ENCODE data around the gene LIF.

Gene LIF

DNA sequence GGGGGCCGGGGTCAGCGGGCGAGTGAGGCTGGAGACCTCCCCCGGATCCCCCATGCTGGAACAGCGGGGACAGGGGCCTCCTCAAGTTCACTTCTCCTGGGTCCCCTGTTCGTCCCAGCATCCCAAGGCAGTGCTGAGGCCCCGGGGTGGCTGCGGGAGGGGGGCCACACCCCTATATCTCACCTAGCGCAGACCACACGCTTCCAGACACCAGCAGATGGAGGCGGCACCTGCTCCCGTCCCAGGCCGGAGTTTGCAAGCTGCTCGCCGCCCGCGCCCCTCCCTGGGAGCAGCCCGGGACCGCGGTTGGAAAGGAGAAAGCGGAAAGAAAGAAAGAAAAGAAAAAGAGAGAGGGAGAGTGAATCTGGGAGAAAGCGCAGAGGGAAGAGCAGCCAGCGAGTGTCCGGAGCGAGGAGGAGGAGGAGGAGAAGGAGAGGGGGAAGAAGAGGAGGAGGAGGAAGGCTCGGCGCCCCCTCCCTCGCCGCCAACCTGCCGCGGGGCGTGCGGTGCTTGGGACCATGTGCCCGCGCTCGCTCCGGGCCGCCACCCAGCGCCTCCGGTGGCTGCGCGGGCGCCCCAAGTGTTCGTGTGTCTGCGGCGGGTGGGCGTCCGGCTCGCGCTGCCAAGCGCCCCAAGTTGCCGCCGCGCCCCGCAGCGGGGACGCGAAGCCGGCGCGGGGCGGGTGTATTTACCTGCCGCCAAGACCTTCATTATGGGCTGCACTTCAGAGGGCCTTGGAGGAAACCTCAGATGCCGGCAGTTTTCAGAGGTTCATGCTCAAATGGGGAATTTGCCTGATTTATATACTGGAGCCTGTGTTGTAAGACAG lies at the start of gene LIF:
TSS of gene LIF (minus strand) at position 775 of the 829 bp plus-strand sequence. CDS start at position 711, 64 bp downstream.
- DNase-seq: peak; percentile 26 to 58

GRCh38 chr22:30296324-30296723 lies 49.8 kb upstream of the LIF start:
- DNase-seq: no peak

- DNase-seq: no peak
Observed at GRCh38 chr22:30295576-30295975, 49.0 kb upstream of the LIF start.

GRCh38 chr22:30294830-30295229 lies 48.3 kb upstream of the LIF start:
- DNase-seq: no peak

- DNase-seq: no peak
Observed at GRCh38 chr22:30294066-30294465, 47.5 kb upstream of the LIF start.

DNA sequence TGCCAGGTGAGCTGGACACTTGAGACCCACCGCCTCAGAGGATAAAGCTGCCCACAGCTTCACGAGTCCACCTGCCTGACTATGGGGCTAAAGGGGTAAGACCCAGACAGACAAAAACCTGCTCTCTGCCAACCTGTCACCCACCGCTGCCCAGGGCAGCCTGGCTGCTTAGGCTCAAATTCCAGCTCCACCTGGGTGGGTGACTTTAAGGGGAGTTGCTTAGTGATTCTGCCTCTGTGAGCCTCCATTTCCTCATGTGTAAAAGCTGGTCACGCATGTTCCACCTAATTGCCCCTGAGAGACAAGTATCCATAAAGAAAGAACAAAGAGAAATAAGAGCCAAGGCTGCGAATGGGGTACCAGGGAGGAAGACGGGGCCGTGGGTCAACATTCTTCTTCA lies 46.5 kb upstream of the LIF start:
- DNase-seq: no peak

- no peak for DNase-seq
Observed at GRCh38 chr22:30292069-30292970, 45.8 kb upstream of the LIF start.

DNA sequence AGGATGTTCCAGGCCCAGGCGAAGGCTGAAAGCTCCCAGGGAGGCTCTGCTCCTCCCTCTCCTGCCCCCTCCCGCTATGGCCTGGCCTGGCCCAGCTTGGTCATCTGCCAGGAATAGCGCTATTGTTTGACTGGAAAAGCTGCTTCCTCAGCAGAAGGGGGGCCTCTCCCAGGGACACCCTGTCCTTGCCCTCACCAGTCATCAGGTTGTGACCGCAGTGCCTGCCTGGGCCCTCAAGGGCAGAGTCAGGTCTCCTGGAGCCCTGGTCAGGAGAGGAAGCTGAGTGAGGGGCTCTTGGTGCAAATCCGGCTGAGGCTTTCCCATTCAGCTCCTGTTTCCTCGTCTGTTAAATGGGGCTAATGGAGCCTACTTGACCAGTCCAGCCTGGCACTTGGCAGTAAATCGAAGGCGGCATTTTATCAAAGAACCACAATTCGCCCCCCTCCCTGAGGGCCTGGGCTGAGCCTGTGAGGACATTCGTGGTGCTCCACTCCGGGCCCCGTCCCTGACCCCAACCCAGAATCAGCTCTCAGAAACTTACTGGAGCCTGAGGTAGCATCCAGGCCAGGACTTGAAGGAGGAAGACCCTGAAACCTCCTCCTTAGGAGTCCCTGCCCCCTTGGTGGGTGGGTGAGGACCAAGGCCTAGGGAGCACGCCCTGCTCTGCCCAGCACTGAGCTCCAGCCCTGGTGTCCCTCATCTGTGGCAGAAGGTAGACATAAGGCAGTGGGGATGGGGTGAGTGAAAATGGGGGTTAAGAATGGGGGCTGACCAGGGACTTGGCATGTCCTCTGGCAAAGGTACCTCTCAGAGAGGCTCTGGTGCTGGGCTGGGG lies 44.7 kb upstream of the LIF start:
- no peak for DNase-seq

- DNase-seq: no peak
Observed at GRCh38 chr22:30290342-30291057, 43.9 kb upstream of the LIF start.

GRCh38 chr22:30289980-30290313 lies 43.4 kb upstream of the LIF start:
- DNase-seq: no peak

GRCh38 chr22:30289141-30289979 lies 42.8 kb upstream of the LIF start, which contains the start of gene CASTOR1:
CASTOR1 (minus strand) TSS chr22:30289505; CDS start chr22:30289497, 8 bp downstream.
- DNase-seq: peak; percentile 87 to 89

- DNase-seq: no peak
Observed at GRCh38 chr22:30288419-30289140, 42.0 kb upstream of the LIF start.

- DNase-seq: peak; percentile 88 to 91
Observed at GRCh38 chr22:30287648-30288418, 41.3 kb upstream of the LIF start.

DNA sequence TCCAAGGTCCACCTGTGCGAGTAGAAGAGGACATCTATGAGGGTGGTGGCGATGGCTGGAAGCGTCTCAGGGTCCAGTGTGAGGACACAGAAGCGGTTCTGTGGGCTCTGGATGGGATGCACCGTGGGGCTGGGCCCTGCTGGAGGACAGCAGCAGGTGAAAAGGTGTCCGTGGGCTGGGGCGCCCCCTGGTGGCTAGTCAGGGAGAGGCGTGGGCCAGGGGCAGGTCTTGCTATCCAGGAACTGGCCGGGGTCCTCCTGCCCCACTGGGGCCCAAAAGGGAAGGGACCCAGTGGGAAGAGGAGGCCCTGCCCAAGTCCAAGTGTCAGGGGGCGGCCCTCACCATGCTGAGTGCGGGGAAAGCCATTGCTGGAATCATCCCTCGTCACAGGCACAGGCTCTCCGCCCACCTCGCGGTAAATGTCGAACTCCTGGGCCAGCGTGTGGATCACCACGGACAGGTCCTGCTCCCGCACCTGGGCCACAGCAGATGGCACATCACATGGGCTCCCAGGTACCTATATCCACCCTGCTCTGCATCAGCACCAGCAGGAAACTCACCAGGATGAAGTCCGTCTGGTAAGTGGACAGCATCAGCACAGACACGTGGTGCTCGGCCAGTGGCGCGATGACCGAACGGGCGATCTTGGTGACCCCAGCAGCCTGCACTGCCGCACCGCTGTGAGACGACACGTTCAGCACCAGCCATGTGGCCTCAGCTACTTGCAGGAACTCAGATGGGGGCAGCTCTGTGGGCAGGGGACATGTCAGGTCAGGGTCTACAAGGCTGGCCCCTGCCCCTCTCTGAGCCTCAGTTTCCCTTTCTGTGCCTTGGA lies 40.5 kb upstream of the LIF start:
- DNase-seq: peak; percentile 83 to 88

DNA sequence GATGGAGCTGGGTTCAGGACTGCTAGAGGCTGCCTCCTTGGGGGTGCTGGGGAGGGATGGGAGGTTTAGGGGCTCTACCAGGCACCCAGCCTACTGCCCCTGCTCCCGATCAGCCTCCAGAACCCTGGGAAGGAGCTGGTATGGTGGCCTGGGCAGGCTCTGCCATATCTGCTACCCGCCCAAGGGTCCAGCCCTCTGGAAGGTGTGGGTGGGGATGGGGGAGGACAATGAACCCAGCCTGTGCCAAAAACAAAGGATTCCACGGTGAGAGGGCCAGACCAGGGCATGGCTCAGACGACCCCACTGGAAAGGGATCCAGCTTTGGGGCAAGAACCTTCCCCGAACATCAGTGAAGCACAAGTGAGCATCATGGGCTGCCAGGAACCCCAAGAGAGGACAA lies 39.8 kb upstream of the LIF start:
- no peak for DNase-seq

DNA sequence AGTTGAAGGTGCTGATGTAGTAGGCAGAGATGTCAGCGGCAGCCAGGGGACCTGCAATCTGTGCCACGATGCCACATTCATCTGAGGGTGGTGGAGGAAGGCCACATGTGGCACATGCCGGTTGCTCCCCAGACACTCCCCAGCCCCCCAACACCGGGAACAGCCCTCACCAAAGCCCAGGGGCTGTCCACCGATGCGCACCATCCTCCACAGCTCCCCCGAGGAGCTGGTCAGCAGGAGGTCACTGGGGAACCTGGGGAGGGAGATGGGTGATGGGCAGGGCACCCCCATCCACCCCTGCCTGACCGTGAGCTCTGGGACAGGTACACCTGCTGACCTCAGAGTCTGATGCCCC lies 39.3 kb upstream of the LIF start:
- DNase-seq: no peak

- DNase-seq: no peak
Observed at GRCh38 chr22:30285176-30285845, 38.8 kb upstream of the LIF start.

DNA sequence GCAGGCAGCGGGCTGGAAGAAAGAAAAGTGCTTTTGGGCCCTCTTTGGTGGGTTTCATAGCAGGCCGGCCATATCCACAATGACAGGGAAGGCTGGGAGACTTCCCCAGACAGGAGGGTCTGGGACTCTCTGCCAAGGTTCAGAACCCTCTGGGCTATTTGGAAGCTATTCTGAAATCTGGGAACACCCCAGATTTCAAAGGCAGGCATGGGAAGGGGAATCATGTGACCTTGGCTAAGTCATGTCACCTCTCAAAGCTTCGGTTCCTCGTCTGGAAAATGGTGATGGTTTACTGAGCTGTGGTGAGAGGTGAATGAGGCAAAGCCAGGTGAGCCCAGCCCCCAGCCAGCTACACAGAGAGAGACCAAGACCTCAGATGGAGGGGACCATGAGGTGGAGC lies 38.1 kb upstream of the LIF start:
- DNase-seq: no peak

Data from CD4-positive, alpha-beta T cell treated with Interferon alpha-2 for 1 hour (primary cell).